T-helper 1 cell treated with Interleukin-12 subunit alpha and Interleukin-12 subunit beta and Interleukin-4 antibody, amounts not matched to agents 30 ng/mL and 1 ng/mL, for 36 hours (primary cell): ENCODE results near the gene ICAM5. TPM values are rescaled to one million over a fixed set of nuclear protein-coding genes. Genes with fewer than 3 reads are reported as not detected.

Experiments
- intact Hi-C: fragments of 100-400 bp; cut with micrococcal nuclease; formaldehyde crosslinking; loops from one replicate; pipeline ENCODE4 v1.15.1; 2024
- total RNA-seq: library from RNA; stranded (reverse); gene quantifications from 2 replicates; pipeline ENCODE4 v1.2.3, GENCODE V29; 2022

Gene ICAM5
- total RNA-seq, 1 donor from 2014 or later: 0.37 TPM

- intact Hi-C loops: loop anchor here (2.0 to 5.0 kb wide), 2 partner anchors 22 to 65 kb away; partner anchors contain the start of gene TYK2
Observed at GRCh38 chr19:10317045-10317856, 27.5 kb downstream of the ICAM5 start.

GRCh38 chr19:10317857-10318462 lies 28.2 kb downstream of the ICAM5 start:
- intact Hi-C loops: loop anchor here (2.0 to 5.0 kb wide), 2 partner anchors 23 to 64 kb away; partner anchors contain the start of gene TYK2

GRCh38 chr19:10318807-10319682 lies 29.3 kb downstream of the ICAM5 start:
- intact Hi-C loops: loop anchor here (5.0 kb wide), 1 partner anchor 63 kb away; the partner anchor contains the start of gene TYK2

- intact Hi-C loops: no loop called here
Observed at GRCh38 chr19:10320602-10321416, 31.1 kb downstream of the ICAM5 start.

- intact Hi-C loops: no loop called here
Observed at GRCh38 chr19:10321417-10321797, 31.7 kb downstream of the ICAM5 start.

GRCh38 chr19:10321874-10322835 lies 32.4 kb downstream of the ICAM5 start:
- intact Hi-C loops: no loop called here

- intact Hi-C loops: no loop called here
Observed at GRCh38 chr19:10325732-10326131, 36.0 kb downstream of the ICAM5 start.

- intact Hi-C loops: no loop called here
Observed at GRCh38 chr19:10327793-10328192, 38.0 kb downstream of the ICAM5 start.

- intact Hi-C loops: no loop called here
Observed at GRCh38 chr19:10328558-10329429, 39.0 kb downstream of the ICAM5 start.

GRCh38 chr19:10329555-10329954 lies 39.8 kb downstream of the ICAM5 start:
- intact Hi-C loops: no loop called here

- intact Hi-C loops: loop anchor here (2.0 to 10.0 kb wide), 3 partner anchors 46 to 538 kb away; partner anchors contain the start of genes FBXL12 and ICAM4
Observed at GRCh38 chr19:10332158-10332964, 42.6 kb downstream of the ICAM5 start.

GRCh38 chr19:10332965-10333757 lies 43.4 kb downstream of the ICAM5 start, which contains the start of gene RAVER1:
Gene RAVER1 (minus strand): TSS chr19:10333529. CDS start chr19:10333507, 22 bp downstream.
- intact Hi-C loops: loop anchor here (1.0 to 10.0 kb wide), 16 partner anchors 17 to 1102 kb away; partner anchors contain the start of genes CDC37, FBXL12, FDX2 and ICAM1

GRCh38 chr19:10333758-10334587 lies 44.2 kb downstream of the ICAM5 start:
- intact Hi-C loops: loop anchor here (1.0 to 10.0 kb wide), 16 partner anchors 18 to 1101 kb away; partner anchors contain the start of genes CDC37, FBXL12, FDX2 and ICAM1

GRCh38 chr19:10334588-10335351 lies 45.0 kb downstream of the ICAM5 start:
- intact Hi-C loops: loop anchor here (5.0 to 10.0 kb wide), 2 partner anchors 517 to 540 kb away; partner anchors contain the start of gene FBXL12
